GM21360 (cell line): ENCODE measurements around the gene ZG16B.

Experiments used
- ATAC-seq: cut with Tn5 transposase; IDR thresholded peaks from one replicate; pipeline ENCODE4 v1.9.1; 2021; ENCODE audit warnings: mild to moderate bottlenecking, moderate library complexity; ENCODE audit not compliant: unreplicated experiment

Gene ZG16B

DNA sequence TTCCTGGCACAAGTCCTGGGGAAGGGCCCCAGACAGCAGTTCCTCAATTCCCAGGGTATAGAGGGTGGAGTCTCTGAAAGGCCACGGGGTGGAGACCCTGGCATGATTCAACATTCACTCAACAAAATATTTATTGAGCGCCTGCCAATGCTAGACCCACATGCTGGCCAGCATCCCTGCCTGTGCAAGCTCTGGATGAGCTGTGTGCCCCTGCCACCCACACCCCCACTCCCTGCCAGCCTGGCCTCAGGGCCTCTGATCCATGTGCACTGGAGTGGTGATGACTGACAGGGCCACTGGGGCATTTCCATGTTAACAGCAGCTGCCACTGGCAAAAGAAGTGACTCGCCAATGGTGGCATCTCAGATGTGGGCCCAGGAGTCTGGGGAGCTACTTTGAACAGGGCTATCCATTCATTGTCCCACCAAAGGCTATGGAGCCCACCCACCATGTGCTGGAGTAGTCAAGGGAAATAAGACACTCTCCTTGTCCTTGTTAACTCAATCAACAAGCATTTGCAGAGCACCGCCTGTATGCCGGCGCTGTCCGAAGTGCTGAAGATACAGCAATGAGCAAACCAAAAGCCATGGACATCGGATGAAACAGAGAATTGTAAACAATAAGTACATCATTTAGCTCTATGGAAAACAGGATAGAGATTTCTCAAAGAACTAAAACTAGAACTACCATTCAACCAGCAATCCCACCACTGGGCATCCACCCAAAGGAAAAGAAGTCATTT is 30.9 kb downstream of the ZG16B start:
- ATAC-seq: no peak

- ATAC-seq: no peak
These were observed 35.5 kb downstream of the ZG16B start for GRCh38 chr16:2865651-2866050.

DNA sequence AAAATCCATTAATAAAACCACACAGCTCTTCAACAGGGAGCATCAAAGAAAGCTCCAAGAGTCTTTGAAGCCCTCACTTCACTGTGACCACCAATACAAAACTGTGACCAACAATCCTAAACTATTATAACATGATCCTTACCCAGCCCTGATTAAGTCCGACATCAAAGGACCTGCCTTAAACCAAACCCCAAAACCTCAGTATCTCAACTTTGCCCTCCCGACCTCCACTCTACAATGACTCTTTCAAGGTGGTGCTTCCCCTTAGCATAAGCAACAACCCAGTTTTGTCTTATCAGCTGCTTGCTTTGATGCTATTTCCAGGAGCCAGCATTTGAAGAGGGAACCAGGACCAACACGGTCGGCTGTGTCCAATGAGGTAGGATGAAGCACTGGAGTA is 36.3 kb downstream of the ZG16B start:
- no peak for ATAC-seq

DNA sequence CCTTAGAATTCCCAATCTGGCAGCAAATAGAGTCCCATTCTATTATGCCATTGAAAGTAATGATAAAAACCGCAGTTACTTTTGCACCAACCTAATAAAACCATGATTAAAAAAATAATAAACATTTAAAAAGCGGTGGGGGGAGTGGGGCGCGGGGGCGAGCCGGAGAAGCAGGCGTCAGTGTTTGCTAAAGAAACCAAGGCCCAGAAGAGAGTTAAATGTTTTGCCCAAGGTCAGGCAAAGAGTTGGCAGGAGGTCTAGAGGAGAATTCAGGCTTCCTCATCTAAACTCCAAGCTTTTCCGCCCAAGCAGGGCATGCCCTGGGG is 37.5 kb downstream of the ZG16B start:
- no peak for ATAC-seq

- ATAC-seq: peak; percentile 82
These were observed 38.1 kb downstream of the ZG16B start for GRCh38 chr16:2867987-2868789.

GRCh38 chr16:2871926-2872325 is 41.8 kb downstream of the ZG16B start:
- ATAC-seq: no peak

DNA sequence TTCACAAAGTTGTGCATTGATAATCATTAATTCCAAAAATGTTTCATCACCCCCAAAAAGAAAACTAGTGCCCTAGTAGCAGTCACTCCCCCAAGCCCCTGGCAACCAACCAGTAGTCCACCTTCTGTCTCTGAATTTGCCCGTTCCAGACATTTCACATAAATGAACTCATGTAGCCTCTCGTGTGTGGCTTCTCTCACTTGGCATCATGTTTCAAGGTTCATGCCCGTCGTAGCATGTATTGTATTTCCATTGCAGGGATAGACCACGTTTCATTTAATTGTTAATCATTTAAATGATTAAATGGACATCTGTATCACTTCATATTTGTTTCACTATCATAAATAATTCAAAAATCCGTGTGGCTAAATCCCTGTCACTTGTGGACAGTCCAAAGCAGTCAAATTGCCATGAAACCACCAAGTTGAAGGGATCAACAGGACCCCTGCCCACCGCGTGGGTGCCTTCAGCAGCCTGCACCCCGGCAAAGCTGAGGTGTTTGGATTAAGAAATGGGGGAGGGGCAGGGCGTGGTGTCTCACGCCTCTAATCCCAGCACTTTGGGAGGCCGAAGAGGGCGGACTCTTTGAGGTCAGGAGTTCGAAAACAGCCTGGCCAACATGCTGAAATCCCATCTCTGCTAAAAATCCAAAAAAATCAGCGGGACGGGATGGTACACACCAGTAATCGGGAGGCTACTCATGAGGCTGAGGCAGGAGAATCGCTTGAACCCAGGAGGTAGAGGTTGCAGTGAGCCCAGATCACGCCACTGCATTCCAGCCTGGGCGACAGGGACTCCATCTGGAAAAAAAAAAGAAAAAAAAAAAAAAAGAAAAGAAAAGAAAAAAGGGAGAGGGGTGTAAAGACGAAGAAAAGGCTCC is 44.2 kb downstream of the ZG16B start:
- ATAC-seq: no peak

DNA sequence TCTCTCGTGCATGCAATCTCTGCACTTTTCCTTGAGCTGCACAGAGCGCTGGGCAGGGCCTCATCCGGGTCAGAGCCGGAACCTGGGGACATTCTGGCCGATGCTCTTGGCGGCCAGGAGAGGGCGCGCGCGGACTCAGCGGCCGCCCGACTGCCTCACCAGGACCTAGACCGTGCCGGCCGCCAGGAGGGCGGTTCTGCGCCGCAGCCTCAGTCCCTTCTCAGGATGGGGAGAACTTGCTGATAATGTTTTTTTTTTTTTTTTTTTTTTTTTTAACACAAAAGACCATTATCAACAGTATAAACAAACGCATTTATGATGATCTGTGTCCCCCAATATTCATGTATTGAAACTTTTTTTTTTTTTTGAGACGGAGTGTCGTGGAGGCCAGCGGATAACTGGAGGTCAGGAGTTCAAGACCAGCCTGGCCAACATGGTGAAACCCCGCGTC is 44.8 kb downstream of the ZG16B start:
- ATAC-seq: peak; percentile 70

DNA sequence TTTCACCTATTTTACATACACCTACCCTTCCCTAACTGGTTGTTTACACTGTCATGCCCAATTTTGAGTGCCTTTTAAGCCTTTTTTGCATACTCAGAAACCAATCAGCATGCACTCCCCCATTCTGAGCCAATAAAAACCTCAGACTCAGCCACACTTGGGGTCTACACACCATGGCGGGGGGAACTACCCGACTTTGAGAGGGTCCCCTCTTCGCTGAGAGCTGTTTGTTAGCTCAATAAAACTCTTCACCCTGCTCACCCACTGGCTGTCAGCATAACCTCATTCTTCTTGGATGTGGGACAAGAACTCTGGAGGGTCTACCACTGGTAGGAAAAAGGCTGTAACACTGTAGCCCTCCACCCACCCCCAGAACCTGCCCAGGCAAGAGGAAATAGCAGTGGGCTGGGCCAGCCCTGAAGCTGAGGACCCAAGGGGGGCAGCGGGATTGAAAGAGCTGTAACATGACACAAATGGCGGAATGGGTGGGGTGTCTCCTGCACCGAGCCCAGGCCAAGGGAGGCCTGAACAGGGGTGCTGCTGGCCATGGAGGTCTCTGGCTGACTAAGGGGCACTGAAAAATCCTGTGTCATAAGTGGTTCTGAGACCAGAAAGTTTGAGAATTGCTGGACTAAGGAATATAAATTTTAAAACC is 49.9 kb downstream of the ZG16B start:
- ATAC-seq: no peak
